GM19193 (cell line): ENCODE data around the gene ARHGDIA.

Experiments
- POLR2A ChIP-seq: IDR thresholded peaks from 4 replicates; pipeline ENCODE4 v1.6.1; 2011; ENCODE audit not compliant: insufficient read depth, insufficient read length; ENCODE audit errors: extremely low read depth

The ARHGDIA gene

DNA sequence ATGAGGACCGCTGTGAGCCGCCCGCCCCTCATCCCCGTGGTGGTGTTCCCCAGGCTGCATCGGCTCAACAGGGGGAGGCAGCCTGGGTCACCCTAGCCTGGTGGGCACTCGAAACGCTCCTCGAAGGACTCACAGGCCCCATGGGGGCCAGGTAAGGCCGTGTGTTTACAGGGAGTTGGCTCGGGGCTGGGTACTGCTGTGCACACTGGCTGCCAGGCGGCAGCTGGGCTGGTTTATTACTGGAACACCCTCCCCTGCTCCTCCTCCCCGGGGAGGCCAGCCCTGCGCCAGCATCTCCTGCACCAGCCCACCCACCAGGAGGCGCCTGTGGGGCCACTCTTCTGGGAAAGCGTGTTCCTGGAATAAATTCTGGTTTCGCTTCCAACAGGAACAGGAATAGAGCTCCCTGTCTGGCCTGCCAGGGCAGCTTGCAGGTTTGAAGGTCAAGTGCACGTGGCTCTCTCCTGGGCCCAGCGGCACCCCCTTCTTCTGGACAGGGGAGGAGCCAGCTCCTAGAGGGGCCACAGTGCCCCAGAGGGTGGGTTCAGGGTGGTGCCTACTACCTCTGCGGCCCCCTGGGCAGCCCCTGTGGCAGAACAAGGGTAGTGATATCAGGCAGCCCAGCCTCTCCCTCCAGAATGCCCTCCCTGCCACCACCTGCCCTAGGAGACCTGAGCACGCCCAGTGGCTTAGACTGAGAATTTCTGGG is 49.4 kb downstream of the ARHGDIA start:
- no peak for TF ChIP-seq POLR2A

DNA sequence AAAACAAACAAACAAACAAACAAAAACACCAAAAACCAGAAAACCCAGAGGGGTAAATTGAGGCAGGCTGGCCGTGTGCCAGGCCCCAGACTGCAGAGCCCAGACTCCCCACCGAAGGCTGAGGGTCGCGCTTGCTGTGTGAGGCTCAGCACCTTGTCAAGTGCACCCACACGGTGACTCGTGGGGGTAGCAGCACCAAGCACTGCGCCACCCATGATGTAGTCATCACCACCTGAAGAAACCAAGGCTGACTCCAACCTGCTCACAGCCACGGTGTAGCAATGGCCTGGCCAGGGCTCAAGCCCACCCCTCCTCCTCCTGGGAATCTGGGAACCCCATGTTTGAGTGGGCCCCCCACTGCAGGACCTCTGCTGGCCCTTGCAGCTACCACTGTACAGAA is 50.0 kb downstream of the ARHGDIA start:
- TF ChIP-seq POLR2A: no peak

DNA sequence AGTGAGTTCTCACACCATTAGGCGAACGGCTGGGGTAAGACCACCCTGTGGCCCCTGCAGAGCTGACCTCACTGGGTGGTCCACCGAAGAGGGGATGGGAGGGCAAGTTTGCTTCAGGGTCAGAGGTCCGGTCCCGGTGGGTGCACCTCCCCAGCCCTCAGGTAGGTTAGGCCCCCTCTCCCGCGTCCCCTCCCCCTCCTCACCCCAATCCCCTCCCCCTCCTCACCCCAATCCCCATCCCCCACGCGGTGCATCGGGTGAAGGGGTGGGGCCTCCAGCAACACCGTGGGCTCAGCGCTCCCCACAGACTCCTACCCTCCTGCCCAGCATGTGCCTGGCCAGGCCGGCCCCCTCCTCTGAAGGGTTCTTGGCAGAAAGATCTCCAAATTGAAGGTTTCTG is 51.4 kb downstream of the ARHGDIA start:
- no peak for TF ChIP-seq POLR2A

DNA sequence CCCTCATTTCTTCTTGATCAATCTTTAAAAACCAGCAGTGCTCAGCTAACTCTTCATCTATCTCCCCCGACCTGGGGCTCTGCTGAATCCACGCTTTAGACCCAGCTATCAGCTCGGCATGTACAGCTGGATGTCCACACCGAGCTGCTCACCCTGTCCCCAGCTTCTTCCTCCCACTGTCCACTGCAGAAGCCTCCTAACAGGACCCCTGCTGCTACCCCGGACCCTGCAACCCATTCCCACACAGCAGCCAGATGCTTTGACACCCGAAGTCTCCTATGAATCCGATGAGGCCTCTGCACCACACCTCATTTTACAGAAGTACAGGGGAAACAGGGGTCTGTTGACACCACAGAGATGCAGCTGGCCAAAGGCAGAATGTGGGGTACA is 53.4 kb downstream of the ARHGDIA start:
- TF ChIP-seq POLR2A: no peak
